SK-N-SH (cell line): ENCODE measurements around the gene LMBR1. TPM values are rescaled to one million over a fixed set of nuclear protein-coding genes. Genes with fewer than 3 reads are reported as not detected.
A peak's percentile ranks its signal among the peaks of the same experiment; 100 is the strongest.

Experiments used
- CHD2 ChIP-seq: fragments of 150-350 bp; IDR thresholded peaks from 2 replicates; pipeline ENCODE4 v1.6.1; 2018; ENCODE audit warnings: low read length; ENCODE audit not compliant: partially characterized antibody
- CTCF ChIP-seq: fragments of 200-600 bp; sonication (generic); IDR thresholded peaks from 2 replicates; pipeline ENCODE4 v1.6.1; 2017; ENCODE audit warnings: antibody characterized with exemption, mild to moderate bottlenecking, moderate library complexity
- ELF1 ChIP-seq: IDR thresholded peaks from 2 replicates; pipeline ENCODE4 v1.4.0; 2012
- EZH2phosphoT487 ChIP-seq: fragments of 200-600 bp; sonication (generic); IDR thresholded peaks from 2 replicates; pipeline ENCODE4 v1.6.1; 2017; ENCODE audit warnings: low read depth, mixed run types, mild to moderate bottlenecking, antibody characterized with exemption, moderate library complexity, borderline replicate concordance
- FOXJ3 ChIP-seq: sonication (generic); formaldehyde crosslinking; IDR thresholded peaks from 2 replicates; pipeline ENCODE4 v1.5.1; 2020; ENCODE audit warnings: mild to moderate bottlenecking, missing genetic modification reagents
- GABPA ChIP-seq: IDR thresholded peaks from 2 replicates; pipeline ENCODE4 v1.4.0; 2012; ENCODE audit warnings: low read depth, mild to moderate bottlenecking
- GATA2 ChIP-seq: sonication (generic); formaldehyde crosslinking; IDR thresholded peaks from 2 replicates; pipeline ENCODE4 v1.5.0; 2020; ENCODE audit warnings: mild to moderate bottlenecking, missing genetic modification reagents
- IRF3 ChIP-seq: fragments of 150-350 bp; IDR thresholded peaks from 2 replicates; pipeline ENCODE4 v1.6.1; 2016; ENCODE audit warnings: mild to moderate bottlenecking, low read depth, low read length
- JUND ChIP-seq: IDR thresholded peaks from 2 replicates; pipeline ENCODE4 v1.4.0; 2012
- MEF2A ChIP-seq: IDR thresholded peaks from 2 replicates; pipeline ENCODE4 v1.4.0; 2012; ENCODE audit warnings: low read depth, borderline replicate concordance
- NFIC ChIP-seq: IDR thresholded peaks from 2 replicates; pipeline ENCODE4 v1.4.0; 2012; ENCODE audit warnings: borderline replicate concordance
- NRF1 ChIP-seq: IDR thresholded peaks from 2 replicates; pipeline ENCODE4 v1.6.1; 2012; ENCODE audit warnings: low read depth, mild to moderate bottlenecking, low read length
- PBX3 ChIP-seq: IDR thresholded peaks from 2 replicates; pipeline ENCODE4; 2012
- POLR2AphosphoS5 ChIP-seq: IDR thresholded peaks from 2 replicates; pipeline ENCODE4 v1.6.1; 2012; ENCODE audit warnings: low read depth, low read length
- RCOR1 ChIP-seq: fragments of 150-350 bp; IDR thresholded peaks from 2 replicates; pipeline ENCODE4 v1.6.1; 2017; ENCODE audit warnings: antibody characterized with exemption, low read length
- RFX5 ChIP-seq: IDR thresholded peaks from 2 replicates; pipeline ENCODE4 v1.6.1; 2012; ENCODE audit warnings: mild to moderate bottlenecking, improper control_type of control experiment, low read length
- SIN3A ChIP-seq: IDR thresholded peaks from 2 replicates; pipeline ENCODE4 v1.6.1; 2012; ENCODE audit warnings: low read depth, mild to moderate bottlenecking, low read length, moderate library complexity, borderline replicate concordance
- TCF12 ChIP-seq: IDR thresholded peaks from 2 replicates; pipeline ENCODE4 v1.4.0; 2012
- TEAD4 ChIP-seq: IDR thresholded peaks from 2 replicates; pipeline ENCODE4 v1.4.0; 2012; ENCODE audit warnings: mild to moderate bottlenecking, borderline replicate concordance; ENCODE audit not compliant: insufficient read depth
- YY1 ChIP-seq: IDR thresholded peaks from 2 replicates; pipeline ENCODE4 v1.4.0; 2012; ENCODE audit warnings: low read depth, mild to moderate bottlenecking
- polyA plus RNA-seq, 3 experiments: library from polyadenylated mRNA; depleted of rRNA; stranded (reverse); fragments of >200 nt; gene quantifications; 2 replicates each; pipeline ENCODE4 v1.2.3, GENCODE V29; 2012
- TF ChIP-seq, protein P1 (sequence below): IDR thresholded peaks from 2 replicates; pipeline ENCODE4 v1.6.1; 2012; ENCODE audit warnings: mild to moderate bottlenecking, low read depth, low read length, moderate library complexity
- TF ChIP-seq, protein P2 (sequence below): IDR thresholded peaks from 2 replicates; pipeline ENCODE4 v1.4.0; 2012; ENCODE audit warnings: low read depth, borderline replicate concordance

LMBR1 gene
- polyA plus RNA-seq, 1 of the 3 experiments (the other 2 are of a cell fraction) = 24.6 TPM

DNA sequence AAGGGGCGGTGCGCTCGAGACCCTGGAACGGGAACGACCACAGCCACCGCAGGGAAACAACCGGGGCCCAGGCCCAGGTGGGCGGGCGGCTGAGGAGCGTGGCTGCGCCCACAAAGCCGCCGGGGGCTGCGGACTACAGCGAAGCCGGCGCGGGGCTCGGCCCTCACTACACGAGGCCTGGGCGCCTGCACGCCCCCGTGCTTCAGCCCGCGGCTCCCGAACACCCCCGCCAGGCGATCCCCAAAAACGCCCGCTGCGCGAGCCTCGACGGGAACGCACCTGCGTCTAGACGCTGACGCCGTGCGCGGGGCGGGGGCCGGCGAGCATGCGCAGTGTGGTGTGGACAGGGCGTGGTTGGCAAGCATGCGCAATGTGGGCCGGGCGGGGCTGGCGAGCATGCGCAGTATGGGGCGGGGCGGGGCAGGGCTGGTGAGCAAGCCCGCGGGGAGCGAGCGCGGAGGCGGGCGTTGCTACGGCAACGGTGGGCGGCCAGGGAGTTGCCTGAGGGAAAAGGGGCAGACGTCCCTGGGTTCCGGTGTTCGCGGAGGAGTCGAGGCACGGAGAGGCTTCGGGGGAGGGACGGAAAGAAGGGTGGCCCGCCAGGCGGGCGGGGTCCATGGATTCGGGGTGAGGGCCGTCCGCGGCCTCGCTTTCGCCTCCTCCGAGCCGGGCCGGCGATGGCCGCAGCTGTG is 252.6 kb downstream of the LMBR1 start, which contains the start of gene RNF32 (continued):
- TF ChIP-seq, protein P1, sequence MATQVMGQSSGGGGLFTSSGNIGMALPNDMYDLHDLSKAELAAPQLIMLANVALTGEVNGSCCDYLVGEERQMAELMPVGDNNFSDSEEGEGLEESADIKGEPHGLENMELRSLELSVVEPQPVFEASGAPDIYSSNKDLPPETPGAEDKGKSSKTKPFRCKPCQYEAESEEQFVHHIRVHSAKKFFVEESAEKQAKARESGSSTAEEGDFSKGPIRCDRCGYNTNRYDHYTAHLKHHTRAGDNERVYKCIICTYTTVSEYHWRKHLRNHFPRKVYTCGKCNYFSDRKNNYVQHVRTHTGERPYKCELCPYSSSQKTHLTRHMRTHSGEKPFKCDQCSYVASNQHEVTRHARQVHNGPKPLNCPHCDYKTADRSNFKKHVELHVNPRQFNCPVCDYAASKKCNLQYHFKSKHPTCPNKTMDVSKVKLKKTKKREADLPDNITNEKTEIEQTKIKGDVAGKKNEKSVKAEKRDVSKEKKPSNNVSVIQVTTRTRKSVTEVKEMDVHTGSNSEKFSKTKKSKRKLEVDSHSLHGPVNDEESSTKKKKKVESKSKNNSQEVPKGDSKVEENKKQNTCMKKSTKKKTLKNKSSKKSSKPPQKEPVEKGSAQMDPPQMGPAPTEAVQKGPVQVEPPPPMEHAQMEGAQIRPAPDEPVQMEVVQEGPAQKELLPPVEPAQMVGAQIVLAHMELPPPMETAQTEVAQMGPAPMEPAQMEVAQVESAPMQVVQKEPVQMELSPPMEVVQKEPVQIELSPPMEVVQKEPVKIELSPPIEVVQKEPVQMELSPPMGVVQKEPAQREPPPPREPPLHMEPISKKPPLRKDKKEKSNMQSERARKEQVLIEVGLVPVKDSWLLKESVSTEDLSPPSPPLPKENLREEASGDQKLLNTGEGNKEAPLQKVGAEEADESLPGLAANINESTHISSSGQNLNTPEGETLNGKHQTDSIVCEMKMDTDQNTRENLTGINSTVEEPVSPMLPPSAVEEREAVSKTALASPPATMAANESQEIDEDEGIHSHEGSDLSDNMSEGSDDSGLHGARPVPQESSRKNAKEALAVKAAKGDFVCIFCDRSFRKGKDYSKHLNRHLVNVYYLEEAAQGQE = no peak; the same call in 1 of the 2 replicates
- TF ChIP-seq GATA2 (CRISPR knock-in tag) (no peak), YY1 (no peak; the same call in 1 of the 2 replicates), JUND (no peak), NRF1 (peak; percentile 99), POLR2AphosphoS5 (peak; percentile 78), IRF3 (no peak), FOXJ3 (no peak), TCF12 (no peak), RFX5 (peak; percentile 30; the same call in 1 of the 2 replicates), ELF1 (no peak), CTCF (no peak), GABPA (no peak), NFIC (no peak), TEAD4 (no peak), MEF2A (no peak), SIN3A (no peak), RCOR1 (no peak), EZH2phosphoT487 (no peak), PBX3 (no peak), CHD2 (peak; percentile 58)
- TF ChIP-seq, protein P2, sequence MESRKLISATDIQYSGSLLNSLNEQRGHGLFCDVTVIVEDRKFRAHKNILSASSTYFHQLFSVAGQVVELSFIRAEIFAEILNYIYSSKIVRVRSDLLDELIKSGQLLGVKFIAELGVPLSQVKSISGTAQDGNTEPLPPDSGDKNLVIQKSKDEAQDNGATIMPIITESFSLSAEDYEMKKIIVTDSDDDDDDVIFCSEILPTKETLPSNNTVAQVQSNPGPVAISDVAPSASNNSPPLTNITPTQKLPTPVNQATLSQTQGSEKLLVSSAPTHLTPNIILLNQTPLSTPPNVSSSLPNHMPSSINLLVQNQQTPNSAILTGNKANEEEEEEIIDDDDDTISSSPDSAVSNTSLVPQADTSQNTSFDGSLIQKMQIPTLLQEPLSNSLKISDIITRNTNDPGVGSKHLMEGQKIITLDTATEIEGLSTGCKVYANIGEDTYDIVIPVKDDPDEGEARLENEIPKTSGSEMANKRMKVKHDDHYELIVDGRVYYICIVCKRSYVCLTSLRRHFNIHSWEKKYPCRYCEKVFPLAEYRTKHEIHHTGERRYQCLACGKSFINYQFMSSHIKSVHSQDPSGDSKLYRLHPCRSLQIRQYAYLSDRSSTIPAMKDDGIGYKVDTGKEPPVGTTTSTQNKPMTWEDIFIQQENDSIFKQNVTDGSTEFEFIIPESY = no peak
